ENCODE data around the gene NOC2L. TPM values are rescaled to one million over a fixed set of nuclear protein-coding genes. Genes with fewer than 3 reads are reported as not detected.

NOC2L gene
- total and polyA plus RNA-seq, 9 of the 15 experiments (the other 6 are each of a cell fraction or from before 2014, with no cell fraction given), result 4.0 to 410 (median 200) TPM

DNA sequence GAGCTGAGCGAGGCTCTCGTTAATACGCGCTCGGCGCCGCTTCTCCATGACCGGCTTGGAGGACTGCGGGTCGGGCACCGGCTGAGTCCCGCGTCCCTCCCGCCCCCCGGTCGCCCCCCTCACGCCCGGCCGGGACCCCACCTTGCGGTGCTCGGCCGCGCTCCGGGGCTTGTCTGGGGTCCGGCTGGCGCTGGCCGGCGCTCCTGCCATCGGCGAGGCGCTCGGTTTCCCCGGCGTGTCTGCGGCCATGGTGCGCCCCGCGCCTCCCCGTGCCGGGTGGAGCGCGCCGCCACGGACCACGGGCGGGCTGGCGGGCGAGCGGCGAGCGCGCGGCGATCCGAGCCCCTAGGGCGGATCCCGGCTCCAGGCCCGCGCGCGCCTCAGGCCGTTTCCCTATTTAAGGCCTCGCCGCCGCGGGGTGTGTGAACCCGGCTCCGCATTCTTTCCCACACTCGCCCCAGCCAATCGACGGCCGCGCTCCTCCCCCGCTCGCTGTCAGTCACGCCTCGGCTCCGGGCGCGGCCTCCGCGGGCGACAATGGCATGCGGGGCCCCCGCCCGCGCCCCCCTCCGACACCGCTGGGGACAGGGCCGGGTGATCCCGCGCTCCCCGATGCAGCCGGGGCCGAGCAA is 40.8 kb upstream of the NOC2L start, which contains the start of gene HES4 (continued):
- TF ChIP-seq HDAC1 (IDR thresholded peaks at IDR 0.05) (no peak), HSF4 (CRISPR knock-in tag; IDR thresholded peaks at IDR 0.05; ENCODE audit: borderline replicate concordance) (no peak), BRF1 (IDR thresholded peaks at IDR 0.05; ENCODE audit: borderline replicate concordance, extremely low read depth, insufficient read length) (no peak), CCNT2 (IDR thresholded peaks at IDR 0.05; ENCODE audit: borderline replicate concordance, extremely low read depth, insufficient read length, low read depth, low read length) (peak; percentile 90), ETV6 (IDR thresholded peaks at IDR 0.05; ENCODE audit: borderline replicate concordance in 1 of 2, low read depth in 2 of 2, low read length in 1 of 2) (no peak), ETV6 (CRISPR knock-in tag; IDR thresholded peaks at IDR 0.05; ENCODE audit: borderline replicate concordance) (no peak), RNF2 (IDR thresholded peaks at IDR 0.05) (no peak), JUN (IDR thresholded peaks at IDR 0.05; ENCODE audit: borderline replicate concordance, low read depth, low read length) (peak; percentile 16; the same call in 1 of the 2 replicates), JUN (CRISPR knock-in tag; IDR thresholded peaks at IDR 0.05; ENCODE audit: borderline replicate concordance) (no peak), XRCC5 (IDR thresholded peaks at IDR 0.05; ENCODE audit: low read depth, low read length) (no peak; the same call in 1 of the 2 replicates)
- TF ChIP-seq, protein P1, sequence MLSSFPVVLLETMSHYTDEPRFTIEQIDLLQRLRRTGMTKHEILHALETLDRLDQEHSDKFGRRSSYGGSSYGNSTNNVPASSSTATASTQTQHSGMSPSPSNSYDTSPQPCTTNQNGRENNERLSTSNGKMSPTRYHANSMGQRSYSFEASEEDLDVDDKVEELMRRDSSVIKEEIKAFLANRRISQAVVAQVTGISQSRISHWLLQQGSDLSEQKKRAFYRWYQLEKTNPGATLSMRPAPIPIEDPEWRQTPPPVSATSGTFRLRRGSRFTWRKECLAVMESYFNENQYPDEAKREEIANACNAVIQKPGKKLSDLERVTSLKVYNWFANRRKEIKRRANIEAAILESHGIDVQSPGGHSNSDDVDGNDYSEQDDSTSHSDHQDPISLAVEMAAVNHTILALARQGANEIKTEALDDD (IDR thresholded peaks at IDR 0.05), result no peak
- TF ChIP-seq, protein P2, sequence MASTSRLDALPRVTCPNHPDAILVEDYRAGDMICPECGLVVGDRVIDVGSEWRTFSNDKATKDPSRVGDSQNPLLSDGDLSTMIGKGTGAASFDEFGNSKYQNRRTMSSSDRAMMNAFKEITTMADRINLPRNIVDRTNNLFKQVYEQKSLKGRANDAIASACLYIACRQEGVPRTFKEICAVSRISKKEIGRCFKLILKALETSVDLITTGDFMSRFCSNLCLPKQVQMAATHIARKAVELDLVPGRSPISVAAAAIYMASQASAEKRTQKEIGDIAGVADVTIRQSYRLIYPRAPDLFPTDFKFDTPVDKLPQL (IDR thresholded peaks at IDR 0.05; ENCODE audit: extremely low read depth, insufficient read length), result no peak
- TF ChIP-seq, protein P3, sequence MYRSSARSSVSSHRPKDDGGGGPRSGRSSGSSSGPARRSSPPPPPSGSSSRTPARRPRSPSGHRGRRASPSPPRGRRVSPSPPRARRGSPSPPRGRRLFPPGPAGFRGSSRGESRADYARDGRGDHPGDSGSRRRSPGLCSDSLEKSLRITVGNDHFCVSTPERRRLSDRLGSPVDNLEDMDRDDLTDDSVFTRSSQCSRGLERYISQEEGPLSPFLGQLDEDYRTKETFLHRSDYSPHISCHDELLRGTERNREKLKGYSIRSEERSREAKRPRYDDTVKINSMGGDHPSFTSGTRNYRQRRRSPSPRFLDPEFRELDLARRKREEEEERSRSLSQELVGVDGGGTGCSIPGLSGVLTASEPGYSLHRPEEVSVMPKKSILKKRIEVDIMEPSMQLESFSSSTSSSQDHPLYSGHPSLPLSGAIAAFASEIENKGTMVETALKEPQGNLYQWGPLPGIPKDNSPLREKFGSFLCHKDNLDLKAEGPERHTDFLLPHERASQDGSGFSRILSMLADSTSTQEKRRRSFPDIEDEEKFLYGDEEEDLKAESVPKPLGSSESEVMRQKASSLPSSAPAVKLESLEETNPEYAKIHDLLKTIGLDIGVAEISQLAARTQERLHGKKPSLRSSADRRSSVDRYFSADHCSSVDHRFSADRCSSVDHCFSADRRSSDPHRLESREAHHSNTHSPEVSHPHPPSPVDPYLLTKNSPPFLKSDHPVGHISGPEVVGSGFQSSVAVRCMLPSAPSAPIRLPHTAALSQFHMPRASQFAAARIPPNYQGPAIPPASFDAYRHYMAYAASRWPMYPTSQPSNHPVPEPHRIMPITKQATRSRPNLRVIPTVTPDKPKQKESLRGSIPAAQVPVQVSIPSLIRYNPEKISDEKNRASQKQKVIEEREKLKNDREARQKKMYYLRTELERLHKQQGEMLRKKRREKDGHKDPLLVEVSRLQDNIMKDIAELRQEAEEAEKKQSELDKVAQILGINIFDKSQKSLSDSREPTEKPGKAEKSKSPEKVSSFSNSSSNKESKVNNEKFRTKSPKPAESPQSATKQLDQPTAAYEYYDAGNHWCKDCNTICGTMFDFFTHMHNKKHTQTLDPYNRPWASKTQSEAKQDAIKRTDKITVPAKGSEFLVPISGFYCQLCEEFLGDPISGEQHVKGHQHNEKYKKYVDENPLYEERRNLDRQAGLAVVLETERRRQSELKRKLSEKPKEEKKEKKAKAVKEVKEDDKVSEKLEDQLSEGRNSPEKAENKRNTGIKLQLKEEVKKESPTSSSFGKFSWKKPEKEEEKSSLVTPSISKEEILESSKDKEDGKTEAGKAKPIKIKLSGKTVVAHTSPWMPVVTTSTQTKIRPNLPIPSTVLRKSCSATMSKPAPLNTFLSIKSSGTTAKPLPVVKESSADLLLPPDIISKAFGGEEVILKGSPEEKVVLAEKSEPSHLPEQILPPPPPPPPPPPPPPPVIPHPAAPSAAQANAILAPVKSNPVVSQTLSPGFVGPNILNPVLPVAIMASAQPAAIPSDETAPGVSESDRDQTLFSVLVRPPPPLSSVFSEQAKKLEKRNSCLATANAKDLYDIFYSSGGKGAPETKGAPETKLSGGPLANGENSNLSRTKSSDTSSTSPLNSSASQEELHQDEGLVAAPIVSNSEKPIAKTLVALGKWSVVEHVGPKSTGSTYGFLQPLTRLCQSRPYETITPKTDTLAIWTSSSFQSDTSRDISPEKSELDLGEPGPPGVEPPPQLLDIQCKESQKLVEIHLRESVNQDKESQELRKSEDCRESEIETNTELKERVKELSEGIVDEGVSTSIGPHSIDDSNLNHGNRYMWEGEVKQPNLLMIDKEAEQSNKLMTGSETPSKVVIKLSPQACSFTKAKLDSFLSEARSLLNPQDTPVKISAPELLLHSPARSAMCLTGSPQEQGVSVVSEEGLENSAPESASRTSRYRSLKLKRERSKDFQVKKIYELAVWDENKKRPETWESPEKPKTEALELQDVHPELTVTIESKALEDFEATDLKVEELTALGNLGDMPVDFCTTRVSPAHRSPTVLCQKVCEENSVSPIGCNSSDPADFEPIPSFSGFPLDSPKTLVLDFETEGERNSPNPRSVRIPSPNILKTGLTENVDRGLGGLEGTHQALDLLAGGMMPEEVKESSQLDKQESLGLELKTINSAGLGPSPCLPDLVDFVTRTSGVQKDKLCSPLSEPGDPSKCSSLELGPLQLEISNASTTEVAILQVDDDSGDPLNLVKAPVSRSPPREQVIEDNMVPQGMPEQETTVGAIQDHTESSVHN (IDR thresholded peaks at IDR 0.05; ENCODE audit: borderline replicate concordance in 1 of 2, low read depth in 1 of 2), result no peak
- TF ChIP-seq, protein P4, sequence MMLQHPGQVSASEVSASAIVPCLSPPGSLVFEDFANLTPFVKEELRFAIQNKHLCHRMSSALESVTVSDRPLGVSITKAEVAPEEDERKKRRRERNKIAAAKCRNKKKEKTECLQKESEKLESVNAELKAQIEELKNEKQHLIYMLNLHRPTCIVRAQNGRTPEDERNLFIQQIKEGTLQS (IDR thresholded peaks at IDR 0.05), result no peak
- TF ChIP-seq, protein P4 (CRISPR knock-in tag; conservative IDR thresholded peaks at IDR 0.05), result no peak; the same call in 1 of the 2 replicates
